Measurements from ENCODE around the gene RNASE13. TPM values are rescaled to one million over a fixed set of nuclear protein-coding genes. Genes with fewer than 3 reads are reported as not detected.

The RNASE13 gene
- total RNA-seq, 1 experiment from 2014 or later, result not detected

DNA sequence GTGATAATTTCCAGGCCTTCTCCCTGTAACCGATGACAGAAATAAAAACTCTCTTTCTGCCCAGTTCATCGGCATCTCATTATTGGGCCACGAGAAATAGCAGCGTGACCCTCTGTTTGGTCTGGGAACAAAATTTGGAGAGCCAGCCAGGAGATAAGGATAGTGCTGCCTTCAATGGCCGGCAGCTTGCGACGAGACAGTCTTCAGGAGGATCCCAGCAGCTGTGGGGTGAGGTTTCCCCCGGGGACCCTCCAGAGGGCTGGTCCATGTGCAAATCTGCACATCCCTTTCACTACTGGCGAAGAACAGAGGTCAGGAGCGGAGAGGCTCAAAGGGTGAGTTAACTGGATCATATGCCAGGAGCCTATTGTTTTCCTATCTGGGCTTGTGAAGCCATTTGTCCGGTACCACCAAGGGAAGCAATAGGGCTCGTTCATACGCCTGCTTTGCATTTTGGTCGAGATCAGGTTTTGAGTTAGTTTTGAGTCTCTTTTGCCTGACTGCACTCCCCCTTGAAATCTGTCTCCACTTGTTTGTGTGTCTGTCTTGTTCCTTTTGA is 30.7 kb downstream of the RNASE13 start:
- in situ Hi-C loops (cut with HindIII; ENCODE audit: low pct_unique_long_range_greater_than_20kb, low sequenced_read_pairs), result no loop called here
- ATAC-seq (no peak), DNase-seq (ENCODE audit: low read depth, low spot score) (no peak)
- Histone ChIP-seq H3K4me3 (ENCODE audit: low read depth in 2 of 2, low read length in 2 of 2) (no peak overlapping the region), H3K36me3 (ENCODE audit: control insufficient read depth, insufficient read depth, low read length) (no peaks in the 10 kb centered on the region), H3K27me3 (ENCODE audit: control insufficient read depth, insufficient read depth, low read length) (no peaks in the 10 kb centered on the region), H3K9me3 (ENCODE audit: control insufficient read depth, insufficient read depth, low read depth, low read length) (no peaks in the 10 kb centered on the region), H3K27ac (ENCODE audit: low read length) (no peak overlapping the region), H3K4me1 (ENCODE audit: control insufficient read depth, insufficient read depth, low read length) (no peaks in the 10 kb centered on the region)
- BruUV-seq (replicated peaks), result no TSS peak
- POLR2A ChIA-PET, result no interaction called here
- intact Hi-C loops (cut with micrococcal nuclease; ENCODE audit: unreplicated experiment), result no loop called here
- CTCF ChIA-PET, result interaction anchor here (0.8 kb wide), 1 partner anchor 12 kb away, joined by 5 read pairs; no protein-coding TSS in a partner anchor
- TF ChIP-seq, protein P1, sequence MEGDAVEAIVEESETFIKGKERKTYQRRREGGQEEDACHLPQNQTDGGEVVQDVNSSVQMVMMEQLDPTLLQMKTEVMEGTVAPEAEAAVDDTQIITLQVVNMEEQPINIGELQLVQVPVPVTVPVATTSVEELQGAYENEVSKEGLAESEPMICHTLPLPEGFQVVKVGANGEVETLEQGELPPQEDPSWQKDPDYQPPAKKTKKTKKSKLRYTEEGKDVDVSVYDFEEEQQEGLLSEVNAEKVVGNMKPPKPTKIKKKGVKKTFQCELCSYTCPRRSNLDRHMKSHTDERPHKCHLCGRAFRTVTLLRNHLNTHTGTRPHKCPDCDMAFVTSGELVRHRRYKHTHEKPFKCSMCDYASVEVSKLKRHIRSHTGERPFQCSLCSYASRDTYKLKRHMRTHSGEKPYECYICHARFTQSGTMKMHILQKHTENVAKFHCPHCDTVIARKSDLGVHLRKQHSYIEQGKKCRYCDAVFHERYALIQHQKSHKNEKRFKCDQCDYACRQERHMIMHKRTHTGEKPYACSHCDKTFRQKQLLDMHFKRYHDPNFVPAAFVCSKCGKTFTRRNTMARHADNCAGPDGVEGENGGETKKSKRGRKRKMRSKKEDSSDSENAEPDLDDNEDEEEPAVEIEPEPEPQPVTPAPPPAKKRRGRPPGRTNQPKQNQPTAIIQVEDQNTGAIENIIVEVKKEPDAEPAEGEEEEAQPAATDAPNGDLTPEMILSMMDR (IDR thresholded peaks at IDR 0.05), result no peak
- no peak for TF ChIP-seq SIN3A (IDR thresholded peaks at IDR 0.05; ENCODE audit: borderline replicate concordance, insufficient read depth, low read depth, low read length)
- TF ChIP-seq POLR2AphosphoS5 (IDR thresholded peaks at IDR 0.05; ENCODE audit: low read depth, low read length), result no peak

DNA sequence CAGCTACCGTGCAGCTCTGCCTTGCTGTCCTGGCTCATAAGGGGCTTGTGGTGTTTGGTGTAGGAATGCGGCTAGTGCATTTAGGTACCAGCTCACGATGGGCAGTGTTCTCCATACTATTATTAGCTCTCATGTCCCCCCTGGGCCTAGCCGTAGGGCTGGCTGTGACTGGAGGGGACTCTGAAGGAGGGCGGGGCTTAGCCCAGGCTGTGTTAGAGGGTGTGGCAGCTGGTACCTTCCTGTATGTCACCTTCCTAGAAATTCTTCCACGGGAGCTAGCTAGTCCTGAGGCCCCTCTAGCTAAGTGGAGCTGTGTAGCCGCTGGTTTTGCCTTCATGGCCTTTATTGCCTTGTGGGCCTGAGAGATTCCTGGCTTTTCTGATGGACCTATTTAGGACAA is 33.4 kb downstream of the RNASE13 start:
- no peaks in the 10 kb centered on the region for H3K4me1 ChIP-seq (ENCODE audit: control insufficient read depth, insufficient read depth, low read length)
- no peaks in the 10 kb centered on the region for H3K9me3 ChIP-seq (ENCODE audit: control insufficient read depth, insufficient read depth, low read depth, low read length)
- H3K4me3 ChIP-seq (ENCODE audit: low read depth in 2 of 2, low read length in 2 of 2), result no peak overlapping the region
- ChIA-PET POLR2A (no interaction called here), CTCF (interaction anchor here (1.1 to 1.2 kb wide), 2 partner anchors 13 to 30 kb away, joined by 3 to 4 read pairs; no protein-coding TSS in a partner anchor)
- TF ChIP-seq, protein P1 (IDR thresholded peaks at IDR 0.05), result no peak
- no peak for TF ChIP-seq POLR2AphosphoS5 (IDR thresholded peaks at IDR 0.05; ENCODE audit: low read depth, low read length)
- TF ChIP-seq, protein P2, sequence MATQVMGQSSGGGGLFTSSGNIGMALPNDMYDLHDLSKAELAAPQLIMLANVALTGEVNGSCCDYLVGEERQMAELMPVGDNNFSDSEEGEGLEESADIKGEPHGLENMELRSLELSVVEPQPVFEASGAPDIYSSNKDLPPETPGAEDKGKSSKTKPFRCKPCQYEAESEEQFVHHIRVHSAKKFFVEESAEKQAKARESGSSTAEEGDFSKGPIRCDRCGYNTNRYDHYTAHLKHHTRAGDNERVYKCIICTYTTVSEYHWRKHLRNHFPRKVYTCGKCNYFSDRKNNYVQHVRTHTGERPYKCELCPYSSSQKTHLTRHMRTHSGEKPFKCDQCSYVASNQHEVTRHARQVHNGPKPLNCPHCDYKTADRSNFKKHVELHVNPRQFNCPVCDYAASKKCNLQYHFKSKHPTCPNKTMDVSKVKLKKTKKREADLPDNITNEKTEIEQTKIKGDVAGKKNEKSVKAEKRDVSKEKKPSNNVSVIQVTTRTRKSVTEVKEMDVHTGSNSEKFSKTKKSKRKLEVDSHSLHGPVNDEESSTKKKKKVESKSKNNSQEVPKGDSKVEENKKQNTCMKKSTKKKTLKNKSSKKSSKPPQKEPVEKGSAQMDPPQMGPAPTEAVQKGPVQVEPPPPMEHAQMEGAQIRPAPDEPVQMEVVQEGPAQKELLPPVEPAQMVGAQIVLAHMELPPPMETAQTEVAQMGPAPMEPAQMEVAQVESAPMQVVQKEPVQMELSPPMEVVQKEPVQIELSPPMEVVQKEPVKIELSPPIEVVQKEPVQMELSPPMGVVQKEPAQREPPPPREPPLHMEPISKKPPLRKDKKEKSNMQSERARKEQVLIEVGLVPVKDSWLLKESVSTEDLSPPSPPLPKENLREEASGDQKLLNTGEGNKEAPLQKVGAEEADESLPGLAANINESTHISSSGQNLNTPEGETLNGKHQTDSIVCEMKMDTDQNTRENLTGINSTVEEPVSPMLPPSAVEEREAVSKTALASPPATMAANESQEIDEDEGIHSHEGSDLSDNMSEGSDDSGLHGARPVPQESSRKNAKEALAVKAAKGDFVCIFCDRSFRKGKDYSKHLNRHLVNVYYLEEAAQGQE (IDR thresholded peaks at IDR 0.05; ENCODE audit: insufficient read depth in 1 of 2, low read depth in 2 of 2, low read length in 1 of 2), result no peak
- no peak for TF ChIP-seq TCF7L2 (IDR thresholded peaks at IDR 0.05; ENCODE audit: low read depth, low read length)
- DNase-seq (ENCODE audit: low read depth, low spot score), result no peak
- in situ Hi-C loops (cut with HindIII; ENCODE audit: low pct_unique_long_range_greater_than_20kb, low sequenced_read_pairs) (no loop called here), intact Hi-C loops (cut with micrococcal nuclease; ENCODE audit: unreplicated experiment) (no loop called here)
- H3K27ac ChIP-seq (ENCODE audit: low read length), result no peak overlapping the region
- BruUV-seq (replicated peaks), result no TSS peak
- ATAC-seq, result no peak
- no peaks in the 10 kb centered on the region for H3K36me3 ChIP-seq (ENCODE audit: control insufficient read depth, insufficient read depth, low read length)
- H3K27me3 ChIP-seq (ENCODE audit: control insufficient read depth, insufficient read depth, low read length), result no peaks in the 10 kb centered on the region

Measured in Panc1 (cell line).